SK-N-SH (cell line): ENCODE measurements around the gene GALK1. TPM values are rescaled to one million over a fixed set of nuclear protein-coding genes. Genes with fewer than 3 reads are reported as not detected.

Source experiments
- CTCF ChIA-PET: fragments of 300-600, 350-600 bp; formaldehyde crosslinking; extraction: SDS; loops from one replicate; lab custom pipeline; 2021; lab: Yijun Ruan, JAX
- POLR2A ChIA-PET: fragments of 350-600 bp; sonication (Branson Sonifier 250); formaldehyde crosslinking; extraction: SDS; loops from one replicate; lab custom pipeline; 2020; ENCODE audit warnings: antibody characterized with exemption, inconsistent platforms; lab: Yijun Ruan, JAX
- DNase-seq: peaks from one replicate; pipeline ENCODE4 v3.0.0; 2012
- H2AFZ ChIP-seq: fragments of 200-600 bp; sonication (generic); 2 replicates; pipeline ENCODE4 v1.8.1; 2016; ENCODE audit warnings: antibody characterized with exemption, mild to moderate bottlenecking, low read depth
- H3F3A ChIP-seq: fragments of 200-600 bp; sonication (generic); replicated peaks from 2 replicates; pipeline ENCODE3; 2016; ENCODE audit warnings: antibody characterized with exemption, mild to moderate bottlenecking; ENCODE audit not compliant: insufficient read depth
- H3K27ac ChIP-seq, 2 experiments: fragments of 200-500 bp in 1 of 2; fragments of 200-600 bp in 1 of 2; sonication (Bioruptor generic) in 1 of 2; sonication (generic), shearing (Covaris generic) in 1 of 2; 2 replicates each; pipeline versions ENCODE4 v1.5.1 to v1.6.1; 2014 to 2016; ENCODE audit warnings: low read depth in 2 of 2, inconsistent platforms in 1 of 2, low read length in 1 of 2, mild to moderate bottlenecking in 1 of 2, mixed read lengths in 1 of 2
- H3K27me3 ChIP-seq: fragments of 200-600 bp; sonication (generic), shearing (Covaris generic); 2 replicates; pipeline ENCODE4 v1.6.1; 2016; ENCODE audit warnings: mixed run types; ENCODE audit not compliant: insufficient read depth
- H3K36me3 ChIP-seq, 2 experiments: fragments of 200-500 bp in 1 of 2; fragments of 200-600 bp in 1 of 2; sonication (Bioruptor generic) in 1 of 2; sonication (generic) in 1 of 2; replicated peaks in 1 of 2; 2 replicates each; pipeline versions ENCODE3 to v1.5.1; 2014 to 2016; ENCODE audit warnings: low read length in 1 of 2, mild to moderate bottlenecking in 1 of 2; ENCODE audit not compliant: insufficient read depth in 2 of 2, control insufficient read depth in 1 of 2
- H3K4me1 ChIP-seq, 2 experiments: fragments of 200-500 bp in 1 of 2; fragments of 200-600 bp in 1 of 2; sonication (Bioruptor generic) in 1 of 2; sonication (generic), shearing (Covaris generic) in 1 of 2; 2 replicates each; pipeline versions ENCODE4 v1.5.1 to v1.6.1; 2014 to 2016; ENCODE audit warnings: low read depth in 1 of 2, low read length in 1 of 2, mixed run types in 1 of 2; ENCODE audit not compliant: insufficient read depth in 2 of 2, control insufficient read depth in 1 of 2
- H3K4me2 ChIP-seq: fragments of 200-600 bp; sonication (generic), shearing (Covaris generic); 2 replicates; pipeline ENCODE4 v1.6.1; 2017; ENCODE audit warnings: mixed run types
- H3K4me3 ChIP-seq, 2 experiments: fragments of 200-500 bp in 1 of 2; fragments of 200-600 bp in 1 of 2; sonication (Bioruptor generic) in 1 of 2; sonication (generic), shearing (Covaris generic) in 1 of 2; 2 replicates each; pipeline versions ENCODE4 v1.5.1 to v1.8.1; 2014 to 2016; ENCODE audit warnings: low read depth in 2 of 2, inconsistent platforms in 1 of 2, low read length in 1 of 2, mild to moderate bottlenecking in 1 of 2, mixed read lengths in 1 of 2, moderate library complexity in 1 of 2
- H3K79me2 ChIP-seq: fragments of 200-600 bp; sonication (generic); 2 replicates; pipeline ENCODE4 v1.8.1; 2017; ENCODE audit warnings: mild to moderate bottlenecking; ENCODE audit not compliant: insufficient read depth
- H3K9ac ChIP-seq: fragments of 200-600 bp; sonication (generic); 2 replicates; pipeline ENCODE4 v1.6.1; 2017; ENCODE audit warnings: mixed run types
- H3K9me2 ChIP-seq: fragments of 200-600 bp; sonication (generic); 2 replicates; pipeline ENCODE4 v1.6.1; 2017; ENCODE audit warnings: mixed run types
- H3K9me3 ChIP-seq: fragments of 200-600 bp; sonication (generic); 2 replicates; pipeline ENCODE4 v1.6.1; 2017; ENCODE audit warnings: mixed run types, mild to moderate bottlenecking, moderate library complexity
- H4K20me1 ChIP-seq: fragments of 200-600 bp; sonication (generic); 2 replicates; pipeline ENCODE4 v1.6.1; 2017; ENCODE audit warnings: mild to moderate bottlenecking, mixed run types; ENCODE audit not compliant: insufficient read depth
- CHD2 ChIP-seq: fragments of 150-350 bp; IDR thresholded peaks from 2 replicates; pipeline ENCODE4 v1.6.1; 2018; ENCODE audit warnings: low read length; ENCODE audit not compliant: partially characterized antibody
- CTCF ChIP-seq: fragments of 200-600 bp; sonication (generic); IDR thresholded peaks from 2 replicates; pipeline ENCODE4 v1.6.1; 2017; ENCODE audit warnings: antibody characterized with exemption, mild to moderate bottlenecking, moderate library complexity
- FOSL2 ChIP-seq: IDR thresholded peaks from 2 replicates; pipeline ENCODE4 v1.4.0; 2012; ENCODE audit warnings: low read depth, mild to moderate bottlenecking, moderate library complexity, borderline replicate concordance
- RCOR1 ChIP-seq: fragments of 150-350 bp; IDR thresholded peaks from 2 replicates; pipeline ENCODE4 v1.6.1; 2017; ENCODE audit warnings: antibody characterized with exemption, low read length
- TCF12 ChIP-seq: IDR thresholded peaks from 2 replicates; pipeline ENCODE4 v1.4.0; 2012
- TEAD4 ChIP-seq: IDR thresholded peaks from 2 replicates; pipeline ENCODE4 v1.4.0; 2012; ENCODE audit warnings: mild to moderate bottlenecking, borderline replicate concordance; ENCODE audit not compliant: insufficient read depth
- USF1 ChIP-seq: IDR thresholded peaks from 2 replicates; pipeline ENCODE4 v1.4.0; 2012; ENCODE audit warnings: low read depth, borderline replicate concordance
- YY1 ChIP-seq: IDR thresholded peaks from 2 replicates; pipeline ENCODE4 v1.4.0; 2012; ENCODE audit warnings: low read depth, mild to moderate bottlenecking
- WGBS: methylation state at CpG from one replicate; pipeline ENCODE4 v1.1.6; 2017; ENCODE audit warnings: low lambda C conversion rate; 5-methylcytosine and 5-hydroxymethylcytosine counted together
- polyA plus RNA-seq, 3 experiments: library from polyadenylated mRNA; depleted of rRNA; stranded (reverse); fragments of >200 nt; gene quantifications; 2 replicates each; pipeline ENCODE4 v1.2.3, GENCODE V29; 2012

The GALK1 gene
- polyA plus RNA-seq, 1 of the 3 experiments (the other 2 are of a cell fraction), result 36.5 TPM

- H3K27ac ChIP-seq, result peak overlapping the region in 1 of 2 experiments; percentile 39; a peak in 2 of 4 replicates
- no peak overlapping the region for H3K4me2 ChIP-seq
- no peaks in the 10 kb centered on the region for H4K20me1 ChIP-seq
- DNase-seq, result peak; percentile 79
- CTCF ChIA-PET, result interaction anchor here (0.6 to 31.4 kb wide), 14 partner anchors 6 to 316 kb away, joined by 3 to 1370 read pairs (median 7); partner anchors contain the start of genes GALK1, SMIM5 and TRIM65
- 74% methylated on average over 17 of the region's 20 CpGs for WGBS
- H3K4me3 ChIP-seq, result no peak overlapping the region
- no peaks in the 10 kb centered on the region for H3K9me2 ChIP-seq
- POLR2A ChIA-PET, result interaction anchor here (0.6 to 4.2 kb wide), 6 partner anchors 9 to 89 kb away, joined by 3 to 52 read pairs (median 11); partner anchors contain the start of genes GALK1, UNC13D and UNK
- H3K36me3 ChIP-seq, result no peaks in the 10 kb centered on the region
- no peak overlapping the region for H2AFZ ChIP-seq
- H3F3A ChIP-seq, result peaks cover 8% of the 10 kb centered on the region
- H3K4me1 ChIP-seq, result peaks cover 0 to 32% of the 10 kb centered on the region in 2 experiments; a peak in 1 of 4 replicates
- no peaks in the 10 kb centered on the region for H3K79me2 ChIP-seq
- H3K9me3 ChIP-seq, result no peaks in the 10 kb centered on the region
- TF ChIP-seq RCOR1, result 0 out of 2 replicates have a peak, but pooled peaks have one; percentile 17
- no peak for TF ChIP-seq YY1
- H3K9ac ChIP-seq, result no peak overlapping the region
- H3K27me3 ChIP-seq, result no peaks in the 10 kb centered on the region
Measured at GRCh38 chr17:75755205-75755901, 9.6 kb downstream of the GALK1 start.

GRCh38 chr17:75754378-75755204 is 10.4 kb downstream of the GALK1 start:
- no peaks in the 10 kb centered on the region for H3K79me2 ChIP-seq

More at GRCh38 chr17:75754378-75755204, 10.4 kb downstream of the GALK1 start:
- Histone ChIP-seq H3K4me2 (peak overlapping the region; percentile 85), H3K4me1 (peaks cover 0 to 37% of the 10 kb centered on the region in 2 experiments; a peak in 1 of 4 replicates), H2AFZ (peak overlapping the region; percentile 93), H3K27me3 (no peaks in the 10 kb centered on the region), H4K20me1 (no peaks in the 10 kb centered on the region), H3K9me3 (no peaks in the 10 kb centered on the region), H3F3A (peaks cover 8% of the 10 kb centered on the region), H3K27ac (peak overlapping the region in 1 of 2 experiments; percentile 35; a peak in 1 of 4 replicates), H3K4me3 (no peak overlapping the region), H3K36me3 (no peaks in the 10 kb centered on the region), H3K9ac (no peak overlapping the region), H3K9me2 (no peaks in the 10 kb centered on the region)
- DNase-seq, result no peak
- TF ChIP-seq FOSL2, result no peak
- TF ChIP-seq CTCF, result no peak
- no peak for TF ChIP-seq CHD2
- TF ChIP-seq TCF12, result no peak
- no peak for TF ChIP-seq USF1
- TF ChIP-seq TEAD4, result no peak
- CTCF ChIA-PET, result interaction anchor here (0.8 to 31.4 kb wide), 46 partner anchors 9 to 332 kb away, joined by 3 to 1370 read pairs (median 8); partner anchors contain the start of genes GALK1, MRPL38, RECQL5 and SAP30BP
- POLR2A ChIA-PET, result interaction anchor here (1.1 to 4.2 kb wide), 8 partner anchors 8 to 89 kb away, joined by 3 to 52 read pairs (median 10); partner anchors contain the start of genes GALK1, UNC13D and UNK
- 90% methylated on average over 24 of the region's 27 CpGs for WGBS
